ENCODE measurements around the gene ANKRD18B. TPM values are rescaled to one million over a fixed set of nuclear protein-coding genes. Genes with fewer than 3 reads are reported as not detected.
A peak's percentile ranks its signal among the peaks of the same experiment; 100 is the strongest.
"Not testable (repeated sequence)": the region's sequence is repeated elsewhere in the genome, so short reads cannot be mapped to it uniquely, and the experiment has no call there.

Gene ANKRD18B
- total RNA-seq, 1 donor from 2014 or later: 1.2 TPM

GRCh38 chr9:33512535-33512934 lies 11.5 kb upstream of the ANKRD18B start:
- H3K9me3 Mint-ChIP-seq; H3K4me1 Mint-ChIP-seq (ENCODE audit: low read depth); H3K4me3 Mint-ChIP-seq; intact Hi-C loops (cut with micrococcal nuclease); H3K27me3 Mint-ChIP-seq (ENCODE audit: insufficient read depth); DNase-seq (ENCODE audit: low spot score); H3K36me3 Mint-ChIP-seq (ENCODE audit: low read depth); H3K27ac Mint-ChIP-seq: not testable (repeated sequence)

- intact Hi-C loops (cut with micrococcal nuclease); DNase-seq (ENCODE audit: low spot score); H3K9me3 Mint-ChIP-seq; H3K4me3 Mint-ChIP-seq; H3K4me1 Mint-ChIP-seq (ENCODE audit: low read depth); H3K36me3 Mint-ChIP-seq (ENCODE audit: low read depth); H3K27ac Mint-ChIP-seq: not testable (repeated sequence)
- H3K27me3 Mint-ChIP-seq (ENCODE audit: insufficient read depth): peaks cover 23% of the 10 kb centered on the region
Observed at GRCh38 chr9:33515342-33515995, 8.6 kb upstream of the ANKRD18B start.

- H3K36me3 Mint-ChIP-seq (ENCODE audit: low read depth); H3K4me1 Mint-ChIP-seq (ENCODE audit: low read depth); H3K27ac Mint-ChIP-seq; intact Hi-C loops (cut with micrococcal nuclease); DNase-seq (ENCODE audit: low spot score); H3K9me3 Mint-ChIP-seq; H3K4me3 Mint-ChIP-seq: not testable (repeated sequence)
- peaks cover 26% of the 10 kb centered on the region for H3K27me3 Mint-ChIP-seq (ENCODE audit: insufficient read depth)
Observed at GRCh38 chr9:33516397-33516796, 7.7 kb upstream of the ANKRD18B start.

- H3K9me3 Mint-ChIP-seq: no peaks in the 10 kb centered on the region
- DNase-seq (ENCODE audit: low spot score): no peak
- no peaks in the 10 kb centered on the region for H3K4me1 Mint-ChIP-seq (ENCODE audit: low read depth)
- H3K27me3 Mint-ChIP-seq (ENCODE audit: insufficient read depth): peaks cover 36% of the 10 kb centered on the region
- no peaks in the 10 kb centered on the region for H3K36me3 Mint-ChIP-seq (ENCODE audit: low read depth)
- H3K4me3 Mint-ChIP-seq: no peak overlapping the region
- intact Hi-C loops (cut with micrococcal nuclease): loop anchor here (1.0 kb wide), 1 partner anchor 114 kb away; no protein-coding TSS in a partner anchor
- H3K27ac Mint-ChIP-seq: no peak overlapping the region
Observed at GRCh38 chr9:33517373-33517772, 6.7 kb upstream of the ANKRD18B start.

GRCh38 chr9:33517934-33518577 lies 6.0 kb upstream of the ANKRD18B start:
- H3K27me3 Mint-ChIP-seq (ENCODE audit: insufficient read depth): peaks cover 42% of the 10 kb centered on the region
- not testable (repeated sequence) for H3K4me1 Mint-ChIP-seq (ENCODE audit: low read depth); H3K36me3 Mint-ChIP-seq (ENCODE audit: low read depth); DNase-seq (ENCODE audit: low spot score); H3K27ac Mint-ChIP-seq; H3K4me3 Mint-ChIP-seq; H3K9me3 Mint-ChIP-seq
- intact Hi-C loops (cut with micrococcal nuclease): loop anchor here (1.0 kb wide), 1 partner anchor 115 kb away; no protein-coding TSS in a partner anchor

- H3K9me3 Mint-ChIP-seq; intact Hi-C loops (cut with micrococcal nuclease); H3K36me3 Mint-ChIP-seq (ENCODE audit: low read depth); H3K27ac Mint-ChIP-seq; H3K4me3 Mint-ChIP-seq; DNase-seq (ENCODE audit: low spot score): not testable (repeated sequence)
- Mint-ChIP-seq H3K4me1 (ENCODE audit: low read depth) (peaks cover 13% of the 10 kb centered on the region), H3K27me3 (ENCODE audit: insufficient read depth) (peaks cover 58% of the 10 kb centered on the region)
Observed at GRCh38 chr9:33521861-33522260, 2.2 kb upstream of the ANKRD18B start.

GRCh38 chr9:33524306-33524947 lies 376 bp downstream of the ANKRD18B start:
- Mint-ChIP-seq H3K27ac (peak overlapping the region; percentile 84), H3K36me3 (ENCODE audit: low read depth) (no peaks in the 10 kb centered on the region), H3K9me3 (no peaks in the 10 kb centered on the region), H3K27me3 (ENCODE audit: insufficient read depth) (peaks cover 63% of the 10 kb centered on the region), H3K4me1 (ENCODE audit: low read depth) (peaks cover 13% of the 10 kb centered on the region), H3K4me3 (peak overlapping the region; percentile 90)
- DNase-seq (ENCODE audit: low spot score): no peak
- intact Hi-C loops (cut with micrococcal nuclease): loop anchor here (2.0 kb wide), 1 partner anchor 50 kb away; no protein-coding TSS in a partner anchor

- H3K9me3 Mint-ChIP-seq; H3K36me3 Mint-ChIP-seq (ENCODE audit: low read depth); H3K27ac Mint-ChIP-seq; H3K4me3 Mint-ChIP-seq; DNase-seq (ENCODE audit: low spot score); intact Hi-C loops (cut with micrococcal nuclease): not testable (repeated sequence)
- peaks cover 13% of the 10 kb centered on the region for H3K4me1 Mint-ChIP-seq (ENCODE audit: low read depth)
- peaks cover 53% of the 10 kb centered on the region for H3K27me3 Mint-ChIP-seq (ENCODE audit: insufficient read depth)
Observed at GRCh38 chr9:33528069-33528468, 4.0 kb downstream of the ANKRD18B start.

- DNase-seq (ENCODE audit: low spot score); H3K9me3 Mint-ChIP-seq; H3K36me3 Mint-ChIP-seq (ENCODE audit: low read depth); H3K27ac Mint-ChIP-seq; H3K4me3 Mint-ChIP-seq; H3K4me1 Mint-ChIP-seq (ENCODE audit: low read depth); intact Hi-C loops (cut with micrococcal nuclease): not testable (repeated sequence)
- peaks cover 24% of the 10 kb centered on the region for H3K27me3 Mint-ChIP-seq (ENCODE audit: insufficient read depth)
Observed at GRCh38 chr9:33533958-33534357, 9.9 kb downstream of the ANKRD18B start.

GRCh38 chr9:33535541-33535940 lies 11.5 kb downstream of the ANKRD18B start:
- H3K4me3 Mint-ChIP-seq: no peak overlapping the region
- intact Hi-C loops (cut with micrococcal nuclease): no loop called here
- no peak overlapping the region for H3K27ac Mint-ChIP-seq
- no peaks in the 10 kb centered on the region for H3K4me1 Mint-ChIP-seq (ENCODE audit: low read depth)
- no peak for DNase-seq (ENCODE audit: low spot score)
- H3K36me3 Mint-ChIP-seq (ENCODE audit: low read depth): no peaks in the 10 kb centered on the region
- peaks cover 11% of the 10 kb centered on the region for H3K27me3 Mint-ChIP-seq (ENCODE audit: insufficient read depth)
- H3K9me3 Mint-ChIP-seq: no peaks in the 10 kb centered on the region

GRCh38 chr9:33543463-33543862 lies 19.4 kb downstream of the ANKRD18B start:
- H3K4me1 Mint-ChIP-seq (ENCODE audit: low read depth); intact Hi-C loops (cut with micrococcal nuclease); DNase-seq (ENCODE audit: low spot score); H3K9me3 Mint-ChIP-seq; H3K36me3 Mint-ChIP-seq (ENCODE audit: low read depth); H3K27ac Mint-ChIP-seq; H3K4me3 Mint-ChIP-seq: not testable (repeated sequence)
- peaks cover 26% of the 10 kb centered on the region for H3K27me3 Mint-ChIP-seq (ENCODE audit: insufficient read depth)

- DNase-seq (ENCODE audit: low spot score); H3K36me3 Mint-ChIP-seq (ENCODE audit: low read depth); H3K27ac Mint-ChIP-seq; H3K4me1 Mint-ChIP-seq (ENCODE audit: low read depth); intact Hi-C loops (cut with micrococcal nuclease); H3K9me3 Mint-ChIP-seq; H3K4me3 Mint-ChIP-seq: not testable (repeated sequence)
- H3K27me3 Mint-ChIP-seq (ENCODE audit: insufficient read depth): peaks cover 30% of the 10 kb centered on the region
Observed at GRCh38 chr9:33545715-33546114, 21.7 kb downstream of the ANKRD18B start.

- DNase-seq (ENCODE audit: low spot score); H3K27ac Mint-ChIP-seq; H3K4me1 Mint-ChIP-seq (ENCODE audit: low read depth); H3K9me3 Mint-ChIP-seq; H3K4me3 Mint-ChIP-seq; intact Hi-C loops (cut with micrococcal nuclease); H3K36me3 Mint-ChIP-seq (ENCODE audit: low read depth): not testable (repeated sequence)
- H3K27me3 Mint-ChIP-seq (ENCODE audit: insufficient read depth): peaks cover 32% of the 10 kb centered on the region
Observed at GRCh38 chr9:33548816-33549215, 24.8 kb downstream of the ANKRD18B start.

All from activated T-helper 1 cell treated with anti-CD3 and anti-CD28 coated beads, Interleukin-12 subunit alpha, Interleukin-12 subunit beta, Interleukin-2, Interleukin-4 antibody, amounts not matched to agents 30 ng/mL and 10 ng/mL and 1 ng/mL, durations not matched to agents 14 hours and 24 hours and 36 hours (primary cell).